HFFc6 (cell line): Measurements from ENCODE around the gene CDKN2B. TPM values are rescaled to one million over a fixed set of nuclear protein-coding genes. Genes with fewer than 3 reads are reported as not detected.

Experiments used
- DNase-seq: peaks from one replicate; pipeline ENCODE4 v3.0.0-alpha.2; 2018
- H3K27ac Mint-ChIP-seq: 2 replicates; pipeline ENCODE4 v1.8.0; 2020; ENCODE audit warnings: mild to moderate bottlenecking, mixed read lengths
- H3K27me3 Mint-ChIP-seq: 2 replicates; pipeline ENCODE4 v1.8.0; 2021; ENCODE audit warnings: mild to moderate bottlenecking, moderate library complexity, mixed read lengths; ENCODE audit not compliant: insufficient read depth
- H3K36me3 Mint-ChIP-seq: 2 replicates; pipeline ENCODE4 v1.8.0; 2021; ENCODE audit warnings: low read depth, mixed read lengths
- H3K4me1 Mint-ChIP-seq: 2 replicates; pipeline ENCODE4 v1.8.0; 2020; ENCODE audit warnings: low read depth, mixed read lengths
- H3K4me3 Mint-ChIP-seq: 2 replicates; pipeline ENCODE4 v1.8.0; 2020; ENCODE audit warnings: mild to moderate bottlenecking, moderate library complexity, mixed read lengths
- H3K9me3 Mint-ChIP-seq: 2 replicates; pipeline ENCODE4 v1.8.0; 2020; ENCODE audit warnings: mild to moderate bottlenecking, mixed read lengths
- total RNA-seq, 6 experiments: library from RNA; stranded (reverse); fragmentation: NEBNext Ultra II Directional; extraction: Animal tissue kit (Norgen Biotek cat#: 25700); gene quantifications; 2 replicates in 1 of 6; 3 replicates in 5 of 6; pipeline ENCODE4 v1.2.3, GENCODE V29; 2021
- TF ChIP-seq, protein P1 (sequence below): fragments of 200-600 bp; sonication (generic); IDR thresholded peaks from 2 replicates; pipeline ENCODE4 v1.5.0; 2021; ENCODE audit warnings: antibody characterized with exemption, mild to moderate bottlenecking

Gene CDKN2B
- total RNA-seq, 6 experiments from 2014 or later: 7.1 to 11.6 (median 8.9) TPM

DNA sequence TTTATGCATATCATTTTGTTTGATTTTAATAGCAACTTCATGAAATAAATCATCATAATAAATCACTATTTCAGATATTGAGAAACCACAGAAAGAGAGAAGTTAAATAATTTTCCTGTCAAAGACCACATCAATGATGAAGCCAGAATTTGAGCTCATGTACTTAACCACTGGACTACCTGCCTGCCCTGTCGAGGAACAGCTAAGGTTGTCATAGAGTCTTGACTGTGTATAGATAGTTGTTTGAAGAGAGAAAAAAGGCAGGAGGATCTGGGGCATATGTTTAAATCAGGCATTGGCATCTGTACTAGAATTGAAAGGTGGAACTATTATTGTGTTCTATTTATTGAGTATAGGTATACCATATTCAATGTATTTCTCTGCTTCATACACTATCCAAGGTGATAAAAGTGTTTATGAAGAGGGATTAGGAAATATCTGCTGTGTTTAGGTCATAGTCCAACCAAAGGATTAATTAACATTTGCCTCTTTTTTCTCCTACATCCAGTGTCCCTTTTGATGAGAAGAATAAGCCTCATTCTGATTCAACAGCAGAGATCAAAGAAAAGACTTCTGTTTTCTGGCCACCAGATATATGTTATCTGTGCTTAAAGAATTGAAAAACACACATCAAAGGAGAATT, 37.3 kb upstream of the CDKN2B start:
- Mint-ChIP-seq H3K36me3 (no peaks in the 10 kb centered on the region), H3K27ac (no peak overlapping the region), H3K27me3 (no peaks in the 10 kb centered on the region), H3K9me3 (no peaks in the 10 kb centered on the region), H3K4me1 (peaks cover 42% of the 10 kb centered on the region), H3K4me3 (no peak overlapping the region)
- no peak for DNase-seq
- TF ChIP-seq, protein P1, sequence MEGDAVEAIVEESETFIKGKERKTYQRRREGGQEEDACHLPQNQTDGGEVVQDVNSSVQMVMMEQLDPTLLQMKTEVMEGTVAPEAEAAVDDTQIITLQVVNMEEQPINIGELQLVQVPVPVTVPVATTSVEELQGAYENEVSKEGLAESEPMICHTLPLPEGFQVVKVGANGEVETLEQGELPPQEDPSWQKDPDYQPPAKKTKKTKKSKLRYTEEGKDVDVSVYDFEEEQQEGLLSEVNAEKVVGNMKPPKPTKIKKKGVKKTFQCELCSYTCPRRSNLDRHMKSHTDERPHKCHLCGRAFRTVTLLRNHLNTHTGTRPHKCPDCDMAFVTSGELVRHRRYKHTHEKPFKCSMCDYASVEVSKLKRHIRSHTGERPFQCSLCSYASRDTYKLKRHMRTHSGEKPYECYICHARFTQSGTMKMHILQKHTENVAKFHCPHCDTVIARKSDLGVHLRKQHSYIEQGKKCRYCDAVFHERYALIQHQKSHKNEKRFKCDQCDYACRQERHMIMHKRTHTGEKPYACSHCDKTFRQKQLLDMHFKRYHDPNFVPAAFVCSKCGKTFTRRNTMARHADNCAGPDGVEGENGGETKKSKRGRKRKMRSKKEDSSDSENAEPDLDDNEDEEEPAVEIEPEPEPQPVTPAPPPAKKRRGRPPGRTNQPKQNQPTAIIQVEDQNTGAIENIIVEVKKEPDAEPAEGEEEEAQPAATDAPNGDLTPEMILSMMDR: no peak

DNA sequence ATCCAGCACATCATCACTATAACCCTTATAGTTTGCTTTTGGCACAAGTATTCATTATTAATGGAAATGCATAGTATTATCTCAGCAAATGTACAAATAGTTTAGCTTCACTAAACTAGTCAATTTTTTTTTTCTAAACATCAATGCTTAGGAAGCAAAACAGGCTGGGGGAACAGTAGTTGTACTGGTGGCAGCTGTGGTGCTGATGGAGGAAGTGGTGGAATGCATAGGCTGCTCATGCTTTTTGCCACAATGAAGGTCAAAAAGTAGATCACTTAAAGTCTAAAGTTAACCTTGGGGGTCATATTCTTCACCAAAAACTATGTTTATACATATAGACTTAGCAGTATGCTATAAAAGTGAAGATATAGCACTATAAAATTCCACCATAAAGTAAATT, 36.3 kb upstream of the CDKN2B start:
- Mint-ChIP-seq H3K9me3 (no peaks in the 10 kb centered on the region), H3K27me3 (no peaks in the 10 kb centered on the region), H3K4me1 (peaks cover 49% of the 10 kb centered on the region), H3K27ac (no peak overlapping the region), H3K36me3 (no peaks in the 10 kb centered on the region), H3K4me3 (no peak overlapping the region)
- TF ChIP-seq, protein P1: no peak
- no peak for DNase-seq

DNA sequence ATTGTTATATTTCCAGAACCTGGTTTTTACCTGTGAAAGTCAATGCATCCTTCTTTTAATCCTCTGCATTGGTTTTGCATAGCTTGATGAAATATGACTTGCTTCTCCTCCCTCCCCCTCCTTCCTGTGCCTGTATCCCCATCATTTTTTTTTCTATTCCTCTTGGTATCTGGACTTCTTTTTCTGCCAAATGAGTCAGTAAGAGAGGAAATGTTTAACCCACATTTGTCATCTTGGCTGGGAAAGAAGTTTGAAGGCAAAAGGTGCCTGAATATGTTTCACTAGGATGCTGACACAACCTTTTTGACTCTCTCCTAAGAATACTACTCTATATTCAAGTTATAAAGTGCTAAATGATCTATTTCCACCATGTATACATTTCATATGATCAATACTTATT, 35.5 kb upstream of the CDKN2B start:
- DNase-seq: peak; percentile 71
- TF ChIP-seq, protein P1: no peak
- H3K27me3 Mint-ChIP-seq: no peaks in the 10 kb centered on the region
- no peaks in the 10 kb centered on the region for H3K36me3 Mint-ChIP-seq
- no peak overlapping the region for H3K4me3 Mint-ChIP-seq
- peak overlapping the region; percentile 14; the same call in 1 of the 2 replicates for H3K27ac Mint-ChIP-seq
- H3K9me3 Mint-ChIP-seq: no peaks in the 10 kb centered on the region
- H3K4me1 Mint-ChIP-seq: peaks cover 54% of the 10 kb centered on the region

DNA sequence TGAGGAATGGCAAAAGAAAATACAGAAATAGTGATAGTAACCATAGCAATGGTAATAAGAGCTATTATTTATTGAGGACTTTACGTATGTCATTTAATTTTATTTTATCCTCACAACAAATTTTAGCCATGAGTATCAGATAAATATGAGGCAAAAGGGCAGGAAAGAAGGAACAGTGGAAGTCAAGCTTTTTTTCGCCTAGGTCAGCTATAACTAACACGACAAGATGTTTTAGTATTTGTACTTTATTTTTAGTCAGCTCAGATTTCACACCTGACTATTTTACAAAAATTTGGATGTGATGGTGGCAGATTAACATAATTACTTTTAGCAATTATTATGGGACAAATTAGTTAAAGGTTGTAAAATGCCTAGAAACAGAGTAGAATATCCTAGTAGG, 34.8 kb upstream of the CDKN2B start:
- TF ChIP-seq, protein P1: no peak
- Mint-ChIP-seq H3K27ac (no peak overlapping the region), H3K36me3 (no peaks in the 10 kb centered on the region), H3K4me3 (no peak overlapping the region), H3K27me3 (no peaks in the 10 kb centered on the region), H3K4me1 (peaks cover 55% of the 10 kb centered on the region), H3K9me3 (no peaks in the 10 kb centered on the region)
- DNase-seq: no peak

DNA sequence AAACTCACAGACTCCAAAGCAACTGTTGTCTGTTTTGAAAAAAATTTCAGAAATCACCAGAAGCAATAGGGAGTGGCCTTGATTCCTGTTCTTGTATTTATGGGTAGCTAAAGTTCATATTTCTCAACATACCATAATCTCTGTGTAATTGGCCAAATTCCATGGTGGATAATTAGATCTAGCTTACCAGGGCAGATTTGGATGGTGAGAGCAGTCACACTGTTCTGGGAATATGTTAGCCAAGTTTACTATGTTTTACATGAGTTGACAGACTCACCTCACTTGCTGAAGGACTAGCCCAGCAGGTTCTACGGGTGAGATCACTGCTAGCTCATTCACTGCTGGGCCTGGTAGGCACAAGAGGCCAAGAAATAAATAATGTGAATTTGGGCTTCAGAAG, 32.7 kb upstream of the CDKN2B start:
- no peak overlapping the region for H3K4me3 Mint-ChIP-seq
- DNase-seq: peak; percentile 33
- TF ChIP-seq, protein P1: no peak
- H3K27ac Mint-ChIP-seq: peak overlapping the region; percentile 73
- H3K27me3 Mint-ChIP-seq: no peaks in the 10 kb centered on the region
- no peaks in the 10 kb centered on the region for H3K9me3 Mint-ChIP-seq
- no peaks in the 10 kb centered on the region for H3K36me3 Mint-ChIP-seq
- peaks cover 67% of the 10 kb centered on the region for H3K4me1 Mint-ChIP-seq
